Measurements from ENCODE around the gene GLYR1. TPM values are rescaled to one million over a fixed set of nuclear protein-coding genes. Genes with fewer than 3 reads are reported as not detected.

The GLYR1 gene
- total RNA-seq, 4 donors from 2014 or later: 44.4 to 56.0 (median 52.0) TPM

- TF ChIP-seq CTCF (IDR thresholded peaks at IDR 0.05): no peak
- ATAC-seq (ENCODE audit: low FRiP score) (no peak), DNase-seq (ENCODE audit: low spot score) (no peak)
Observed at GRCh38 chr16:4891886-4892216, 44.8 kb upstream of the GLYR1 start.

DNA sequence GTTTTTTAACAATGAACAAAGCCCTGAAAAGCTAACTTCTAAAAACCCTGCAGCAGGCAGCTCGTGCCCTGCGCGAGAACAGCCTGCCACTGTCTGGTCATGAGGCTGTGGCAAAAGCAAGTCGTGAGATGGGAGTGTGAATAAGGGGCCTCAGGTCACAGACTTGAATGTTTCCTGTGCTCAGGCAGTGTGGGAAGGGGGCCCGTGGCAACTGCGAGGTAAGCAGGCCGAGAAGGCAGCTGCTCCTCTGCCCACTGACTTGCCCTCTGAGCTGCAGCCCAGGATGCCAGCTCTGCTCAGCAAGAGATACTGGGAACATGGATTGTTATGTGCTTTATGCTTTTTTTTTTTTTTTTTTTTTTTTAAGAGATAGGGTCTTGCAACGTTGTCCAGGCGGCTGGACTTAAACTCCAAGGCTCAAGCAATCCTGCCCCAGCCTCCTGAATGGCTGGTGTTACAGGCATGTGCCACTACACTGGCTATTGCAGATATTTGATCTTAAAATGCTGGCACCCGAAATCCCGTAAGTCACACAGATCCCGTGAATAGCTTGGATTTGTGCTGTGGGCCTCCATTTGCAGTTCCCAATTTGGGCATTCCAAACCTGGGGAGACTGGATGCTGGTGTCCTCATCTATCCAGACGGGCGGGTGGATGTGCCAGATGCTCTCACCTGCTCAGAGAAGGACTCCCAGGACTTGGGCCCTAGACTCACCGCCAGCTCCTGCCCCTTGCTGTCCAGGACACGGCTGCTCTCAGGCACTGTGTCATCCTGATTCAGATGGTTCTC is 44.2 kb upstream of the GLYR1 start:
- TF ChIP-seq CTCF (IDR thresholded peaks at IDR 0.05): no peak
- ATAC-seq (ENCODE audit: low FRiP score) (no peak), DNase-seq (ENCODE audit: low spot score) (no peak)

DNA sequence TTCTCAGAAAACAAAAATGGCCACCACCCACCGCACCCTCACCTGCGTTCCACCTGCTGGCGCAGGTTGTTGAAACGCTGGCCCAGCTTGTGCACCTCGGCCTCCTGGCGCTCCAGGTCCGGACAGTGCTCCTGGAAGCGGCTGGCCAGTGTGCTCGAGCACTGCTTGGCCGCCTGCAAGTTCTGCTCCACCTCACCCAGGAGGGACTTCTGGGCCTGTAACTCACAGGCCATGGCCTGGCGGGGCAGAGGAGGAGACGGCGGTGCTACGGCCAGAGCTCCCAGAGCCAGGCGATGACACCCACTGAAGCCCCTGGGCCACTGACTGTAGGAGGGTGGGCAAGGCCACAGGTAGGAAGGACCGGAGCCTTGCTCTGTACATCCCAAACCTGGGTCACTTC is 43.6 kb upstream of the GLYR1 start:
- no peak for ATAC-seq (ENCODE audit: low FRiP score)
- no peak for DNase-seq (ENCODE audit: low spot score)
- no peak for TF ChIP-seq CTCF (IDR thresholded peaks at IDR 0.05)

DNA sequence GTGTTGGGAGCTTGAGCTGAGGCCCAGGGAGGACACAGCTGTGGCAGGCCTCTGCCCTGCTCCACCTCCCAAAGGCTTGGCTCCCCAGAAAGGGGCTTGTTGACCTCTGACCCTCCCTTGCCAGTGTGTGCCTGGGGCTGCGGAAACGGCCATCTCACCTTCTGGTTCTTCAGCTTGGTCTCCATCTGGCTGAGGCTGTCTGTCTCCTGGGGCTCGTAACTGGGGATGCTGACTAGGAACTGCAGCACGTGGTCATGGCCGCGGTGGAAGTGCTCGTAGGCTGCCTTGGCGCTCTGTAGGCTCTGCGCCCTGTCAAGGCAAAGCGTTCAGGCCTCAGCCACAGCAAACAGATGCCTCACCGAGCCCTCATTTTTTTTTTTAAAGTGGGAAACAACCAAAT is 42.9 kb upstream of the GLYR1 start:
- ATAC-seq (ENCODE audit: low FRiP score): no peak
- no peak for TF ChIP-seq CTCF (IDR thresholded peaks at IDR 0.05)
- no peak for DNase-seq (ENCODE audit: low spot score)

DNA sequence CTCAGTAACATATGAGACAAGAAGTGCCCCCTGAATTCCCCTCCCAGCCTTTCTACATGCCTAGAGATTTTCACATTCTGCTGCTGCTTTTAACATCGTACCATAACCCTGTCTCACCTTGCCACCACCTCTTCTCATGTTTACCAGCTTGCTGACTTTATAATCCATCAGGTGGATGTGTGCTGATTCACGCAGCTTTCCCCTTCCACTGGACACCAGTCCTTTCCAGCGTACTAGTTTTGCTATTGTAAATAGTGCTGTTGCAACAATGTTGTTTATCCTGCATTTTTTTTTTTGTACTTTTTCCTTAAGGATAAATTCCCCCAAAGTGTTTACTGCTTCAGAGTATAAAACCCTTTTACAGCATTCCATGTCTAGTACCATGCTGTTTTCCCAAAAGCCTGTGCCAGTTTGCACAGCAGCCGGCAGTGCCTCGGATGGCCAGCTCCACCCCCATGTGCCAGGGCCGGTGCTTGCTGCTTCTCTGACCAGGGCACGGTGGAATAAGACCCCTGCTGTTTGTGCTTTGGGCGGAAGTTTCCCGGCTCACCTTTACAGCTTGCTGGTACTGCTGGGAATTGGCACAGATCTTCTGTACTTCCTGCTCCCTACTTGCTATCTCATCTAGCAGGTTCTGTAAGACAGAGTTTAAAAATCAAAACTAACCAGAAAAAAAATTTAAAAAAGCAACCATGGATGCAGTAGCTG is 41.5 kb upstream of the GLYR1 start:
- no peak for TF ChIP-seq CTCF (IDR thresholded peaks at IDR 0.05)
- DNase-seq (ENCODE audit: low spot score): no peak
- no peak for ATAC-seq (ENCODE audit: low FRiP score)

- no peak for ATAC-seq (ENCODE audit: low FRiP score)
- DNase-seq (ENCODE audit: low spot score): no peak
Observed at GRCh38 chr16:4886151-4886550, 39.1 kb upstream of the GLYR1 start.

More at GRCh38 chr16:4886151-4886550, 39.1 kb upstream of the GLYR1 start:
- TF ChIP-seq CTCF (IDR thresholded peaks at IDR 0.05): no peak
